Spleen (tissue), 11 donors: ENCODE data around the gene MICU1. TPM values are rescaled to one million over a fixed set of nuclear protein-coding genes. Genes with fewer than 3 reads are reported as not detected.

Experiments used
- DNase-seq: peaks from one replicate; pipeline ENCODE4 v3.0.0-alpha.2; 2020
- H3K27ac ChIP-seq, 8 donors: fragments of 200-600 bp; sonication (generic) in 7 of 8; 1 replicate in 4 of 8; 2 replicates in 4 of 8; pipeline versions ENCODE4 v1.5.0 to v1.8.0; 2016 to 2021; ENCODE audit warnings: inconsistent platforms in 4 of 8, mild to moderate bottlenecking in 4 of 8, moderate library complexity in 1 of 8
- H3K27me3 ChIP-seq, 7 donors: fragments of 200-600 bp; sonication (generic) in 6 of 7; replicated peaks in 1 of 7; 1 replicate in 4 of 7; 2 replicates in 3 of 7; pipeline versions ENCODE4 v1.5.0 to v1.8.0; 2016 to 2021; ENCODE audit warnings: inconsistent platforms in 3 of 7, mild to moderate bottlenecking in 1 of 7
- H3K36me3 ChIP-seq, 6 donors: fragments of 200-600 bp; sonication (generic) in 5 of 6; 1 replicate in 4 of 6; 2 replicates in 2 of 6; pipeline versions ENCODE4 v1.5.0 to v1.8.0; 2016 to 2021; ENCODE audit warnings: inconsistent platforms in 2 of 6
- H3K4me1 ChIP-seq, 6 donors: fragments of 200-600 bp; sonication (generic) in 5 of 6; 1 replicate in 3 of 6; 2 replicates in 3 of 6; pipeline versions ENCODE4 v1.5.0 to v1.8.0; 2016 to 2021; ENCODE audit warnings: inconsistent platforms in 3 of 6
- H3K4me3 ChIP-seq, 8 donors: fragments of 200-600 bp; sonication (generic) in 7 of 8; 1 replicate in 4 of 8; 2 replicates in 4 of 8; pipeline versions ENCODE4 v1.5.0 to v1.8.0; 2016 to 2021; ENCODE audit warnings: inconsistent platforms in 4 of 8, mild to moderate bottlenecking in 4 of 8, moderate library complexity in 2 of 8
- H3K9me3 ChIP-seq, 8 donors: fragments of 200-600 bp; sonication (generic) in 7 of 8; 1 replicate in 4 of 8; 2 replicates in 4 of 8; pipeline versions ENCODE4 v1.5.0 to v1.8.0; 2016 to 2021; ENCODE audit warnings: inconsistent platforms in 4 of 8
- CTCF ChIP-seq, 11 experiments: fragments of 200-600 bp in 7 of 11; fragments of 450-650 bp in 4 of 11; sonication (generic) in 4 of 11; IDR thresholded peaks in 8 of 11; conservative IDR thresholded peaks in 3 of 11; 1 replicate in 7 of 11; 2 replicates in 4 of 11; pipeline versions ENCODE4 v1.4.0 to v1.8.0; 2016 to 2021; ENCODE audit warnings: antibody characterized with exemption in 11 of 11, inconsistent platforms in 4 of 11, mild to moderate bottlenecking in 1 of 11
- POLR2A ChIP-seq, 3 donors: fragments of 450-650 bp; IDR thresholded peaks; one replicate each; pipeline ENCODE4 v1.5.1; 2017; ENCODE audit warnings: antibody characterized with exemption in 3 of 3, mild to moderate bottlenecking in 1 of 3
- POLR2AphosphoS5 ChIP-seq, 3 donors: sonication (generic); formaldehyde crosslinking; IDR thresholded peaks; one replicate each; pipeline ENCODE4 v1.5.1; 2017; ENCODE audit warnings: antibody characterized with exemption in 3 of 3
- WGBS, 5 donors: extraction: QIAGEN DNeasy Blood & Tissue Kit in 3 of 5; methylation state at CpG; one replicate each; pipeline versions ENCODE4 v1.1.5 to v1.1.7; 2013 to 2018; 5-methylcytosine and 5-hydroxymethylcytosine counted together
- intact Hi-C: fragments of 100-400 bp; cut with DNase I; formaldehyde crosslinking; loops from one replicate; pipeline ENCODE4 v1.15.0; 2023; ENCODE audit warnings: low total_unique reads
- polyA plus RNA-seq, 3 donors: library from polyadenylated mRNA; stranded (reverse); fragments of 200-250 nt; gene quantifications; one replicate each; pipeline ENCODE4 v1.2.1, GENCODE V29; 2013
- total RNA-seq, 7 donors: library from RNA; depleted of rRNA in 3 of 7; stranded (reverse); fragments of >200 nt in 3 of 7; fragmentation: NEBNext Ultra II Directional in 4 of 7; extraction: Animal tissue kit (Norgen Biotek cat#: 25700) in 4 of 7; gene quantifications; one replicate each; pipeline versions ENCODE4 v1.1.0 to v1.2.1, GENCODE V29; 2016 to 2021
- donor health status: healthy with polysubstance abuse.
- donor health status: DM: no; HTN: no; CAD: no; lungs with moderate emphysema.
- donor health status: DM: no; HTN: no; CAD: no.
- donor health status: Bipolar disorder and iron deficiency.
- donor health status: healthy.
- donor health status: DM: no; HTN: no; CAD: no.
- donor health status: DM: yes; HTN: yes; CAD: no.

The MICU1 gene
- total and polyA plus RNA-seq, 10 donors = 16.4 to 58.4 (median 46.5) TPM

GRCh38 chr10:72637398-72637857, 11.5 kb upstream of the MICU1 start:
- no peak for DNase-seq
- Histone ChIP-seq H3K27me3 (no peaks in the 10 kb centered on the region), H3K9me3 (no peaks in the 10 kb centered on the region), H3K27ac (peak overlapping the region in 2 of 8 donors; percentile 5 to 56), H3K36me3 (no peaks in the 10 kb centered on the region), H3K4me3 (no peak overlapping the region), H3K4me1 (peaks cover 0 to 21% (median 0%) of the 10 kb centered on the region in 6 donors)
- intact Hi-C loops = no loop called here
- no peak for TF ChIP-seq CTCF (IDR thresholded peaks at IDR 0.05 in 8 of 11, conservative IDR thresholded peaks at IDR 0.05 in 3 of 11)
- peak in 1 of 3 donors; percentile 36 for TF ChIP-seq POLR2AphosphoS5 (IDR thresholded peaks at IDR 0.05)
- 14 to 28% (median 20%) methylated on average over 4 of the region's 4 CpGs for WGBS, 5 donors

GRCh38 chr10:72630144-72630543, 4.3 kb upstream of the MICU1 start:
- 82 to 97% (median 92%) methylated on average over 2 of the region's 2 CpGs for WGBS, 5 donors

GRCh38 chr10:72626444-72626754, 520 bp upstream of the MICU1 start:
- Histone ChIP-seq H3K4me1 (peaks cover 0 to 39% (median 23%) of the 10 kb centered on the region in 6 donors), H3K4me3 (peak overlapping the region; percentile 73 to 94 (median 86)), H3K27ac (peak overlapping the region; percentile 67 to 93 (median 87)), H3K9me3 (no peaks in the 10 kb centered on the region), H3K36me3 (peaks cover 0 to 3% (median 0%) of the 10 kb centered on the region in 6 donors), H3K27me3 (no peaks in the 10 kb centered on the region)
- TF ChIP-seq POLR2A (IDR thresholded peaks at IDR 0.05) (no peak), CTCF (IDR thresholded peaks at IDR 0.05 in 8 of 11, conservative IDR thresholded peaks at IDR 0.05 in 3 of 11) (no peak), POLR2AphosphoS5 (IDR thresholded peaks at IDR 0.05) (no peak)
- intact Hi-C loops = loop anchor here (10.0 kb wide), 2 partner anchors 68 to 262 kb away; partner anchors contain the start of gene MCU
- WGBS, 5 donors = 0 to 3% (median 0%) methylated on average over 1 of the region's 1 CpG
- DNase-seq = no peak

More at GRCh38 chr10:72630144-72630543, 4.3 kb upstream of the MICU1 start:
- Histone ChIP-seq H3K36me3 (no peaks in the 10 kb centered on the region), H3K27me3 (no peaks in the 10 kb centered on the region), H3K4me3 (no peak overlapping the region), H3K9me3 (no peaks in the 10 kb centered on the region), H3K4me1 (peaks cover 0 to 13% (median 8%) of the 10 kb centered on the region in 6 donors), H3K27ac (no peak overlapping the region)
- no peak for TF ChIP-seq POLR2A (IDR thresholded peaks at IDR 0.05)
- no peak for TF ChIP-seq POLR2AphosphoS5 (IDR thresholded peaks at IDR 0.05)
- no peak for TF ChIP-seq CTCF (IDR thresholded peaks at IDR 0.05 in 8 of 11, conservative IDR thresholded peaks at IDR 0.05 in 3 of 11)
- intact Hi-C loops = no loop called here
- no peak for DNase-seq

- H3K27ac ChIP-seq = peak overlapping the region; percentile 67 to 93 (median 87)
- 0 to 2% (median 1%) methylated on average over 10 of the region's 10 CpGs for WGBS, 5 donors
- intact Hi-C loops = loop anchor here (10.0 kb wide), 2 partner anchors 70 to 260 kb away; partner anchors contain the start of gene MCU
- H3K27me3 ChIP-seq = no peaks in the 10 kb centered on the region
- peaks cover 0 to 3% (median 0%) of the 10 kb centered on the region in 6 donors for H3K36me3 ChIP-seq
- peak overlapping the region; percentile 73 to 94 (median 86) for H3K4me3 ChIP-seq
- peaks cover 0 to 39% (median 23%) of the 10 kb centered on the region in 6 donors for H3K4me1 ChIP-seq
- DNase-seq = no peak
- TF ChIP-seq POLR2A (IDR thresholded peaks at IDR 0.05) (no peak), CTCF (IDR thresholded peaks at IDR 0.05 in 8 of 11, conservative IDR thresholded peaks at IDR 0.05 in 3 of 11) (no peak), POLR2AphosphoS5 (IDR thresholded peaks at IDR 0.05) (no peak)
- no peaks in the 10 kb centered on the region for H3K9me3 ChIP-seq
These were observed 637 bp downstream of the MICU1 start for GRCh38 chr10:72625276-72625607.
